ENCODE results near the gene NECAB2. TPM values are rescaled to one million over a fixed set of nuclear protein-coding genes. Genes with fewer than 3 reads are reported as not detected.

Gene NECAB2
- polyA plus RNA-seq, 1 donor (not counting 4 experiments of a cell fraction or from before 2014, with no cell fraction given), result not detected

DNA sequence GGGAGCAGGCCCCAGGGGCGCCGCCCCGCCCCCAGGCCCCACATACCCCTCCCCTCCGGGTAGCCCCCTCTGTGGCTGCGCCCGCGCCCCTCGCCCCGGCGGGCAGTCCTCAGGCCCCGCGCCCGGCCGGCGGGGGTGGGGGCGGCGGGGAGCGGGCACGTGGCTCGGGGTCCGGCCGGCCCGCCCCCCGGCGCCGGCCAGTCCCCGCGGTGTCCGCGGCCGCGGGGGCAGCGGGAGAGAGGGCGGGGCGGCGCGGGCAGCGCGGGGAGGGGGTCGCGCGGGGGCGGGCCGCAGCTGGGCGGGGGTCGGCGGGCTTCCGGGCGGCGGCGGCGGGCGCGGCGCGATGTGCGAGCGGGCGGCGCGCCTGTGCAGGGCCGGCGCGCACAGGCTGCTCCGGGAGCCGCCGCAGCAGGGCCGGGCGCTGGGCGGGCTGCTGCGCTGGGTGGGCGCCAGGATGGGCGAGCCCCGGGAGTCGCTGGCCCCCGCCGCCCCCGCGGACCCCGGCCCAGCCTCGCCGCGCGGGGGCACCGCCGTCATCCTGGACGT lies 335 bp downstream of the NECAB2 start:
- H2AFZ ChIP-seq (ENCODE audit: control insufficient read depth, low read length), result no peak overlapping the region
- H3K9me1 ChIP-seq (ENCODE audit: control insufficient read depth, extremely low read depth, insufficient read depth, low read length), result no peaks in the 10 kb centered on the region
- no peak overlapping the region for H3K4me2 ChIP-seq (ENCODE audit: control insufficient read depth, extremely low read depth, insufficient read depth, low read depth, low read length)
- H3K9ac ChIP-seq (ENCODE audit: control insufficient read depth, extremely low read depth, insufficient read depth, low read length), result no peak overlapping the region
- TF ChIP-seq, protein P1, sequence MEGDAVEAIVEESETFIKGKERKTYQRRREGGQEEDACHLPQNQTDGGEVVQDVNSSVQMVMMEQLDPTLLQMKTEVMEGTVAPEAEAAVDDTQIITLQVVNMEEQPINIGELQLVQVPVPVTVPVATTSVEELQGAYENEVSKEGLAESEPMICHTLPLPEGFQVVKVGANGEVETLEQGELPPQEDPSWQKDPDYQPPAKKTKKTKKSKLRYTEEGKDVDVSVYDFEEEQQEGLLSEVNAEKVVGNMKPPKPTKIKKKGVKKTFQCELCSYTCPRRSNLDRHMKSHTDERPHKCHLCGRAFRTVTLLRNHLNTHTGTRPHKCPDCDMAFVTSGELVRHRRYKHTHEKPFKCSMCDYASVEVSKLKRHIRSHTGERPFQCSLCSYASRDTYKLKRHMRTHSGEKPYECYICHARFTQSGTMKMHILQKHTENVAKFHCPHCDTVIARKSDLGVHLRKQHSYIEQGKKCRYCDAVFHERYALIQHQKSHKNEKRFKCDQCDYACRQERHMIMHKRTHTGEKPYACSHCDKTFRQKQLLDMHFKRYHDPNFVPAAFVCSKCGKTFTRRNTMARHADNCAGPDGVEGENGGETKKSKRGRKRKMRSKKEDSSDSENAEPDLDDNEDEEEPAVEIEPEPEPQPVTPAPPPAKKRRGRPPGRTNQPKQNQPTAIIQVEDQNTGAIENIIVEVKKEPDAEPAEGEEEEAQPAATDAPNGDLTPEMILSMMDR (optimal IDR thresholded peaks at IDR 0.05 in 1 of 3, IDR thresholded peaks at IDR 0.05 in 1 of 3, conservative IDR thresholded peaks at IDR 0.05 in 1 of 3; ENCODE audit: extremely low read depth in 1 of 3, insufficient read depth in 2 of 3, low read length in 3 of 3), result no peak
- TF ChIP-seq EZH2 (IDR thresholded peaks at IDR 0.05; ENCODE audit: low read length), result no peak
- H3K27me3 ChIP-seq (ENCODE audit: control insufficient read depth, extremely low read depth, insufficient read depth, low read length), result peaks cover 17% of the 10 kb centered on the region
- dilution Hi-C loops (cut with MboI; ENCODE audit: extremely low pct_ligation_motif_present, low sequenced_read_pairs), result no loop called here
- H3K36me3 ChIP-seq (ENCODE audit: control insufficient read depth in 2 of 2, extremely low read depth in 1 of 2, insufficient read depth in 2 of 2, low read length in 2 of 2), result peaks cover 0 to 2% of the 10 kb centered on the region in 2 experiments
- no peaks in the 10 kb centered on the region for H3K4me1 ChIP-seq (ENCODE audit: control insufficient read depth, extremely low read depth, insufficient read depth, low read length)
- no peaks in the 10 kb centered on the region for H3K79me2 ChIP-seq (ENCODE audit: control insufficient read depth, insufficient read depth, low read length)
- H3K9me3 ChIP-seq (ENCODE audit: control insufficient read depth, low read depth, low read length), result no peaks in the 10 kb centered on the region
- no peak overlapping the region for H3K27ac ChIP-seq (ENCODE audit: control insufficient read depth, insufficient read depth, low read length)
- DNase-seq (ENCODE audit: low read depth, low spot score) (no peak), FAIRE-seq (no peak)
- H3K4me3 ChIP-seq (ENCODE audit: control insufficient read depth in 2 of 3, extremely low read depth in 1 of 3, insufficient read depth in 2 of 3, low read depth in 1 of 3, low read length in 3 of 3), result no peak overlapping the region
- H4K20me1 ChIP-seq (ENCODE audit: control insufficient read depth, extremely low read depth, insufficient read depth, low read length), result no peaks in the 10 kb centered on the region

DNA sequence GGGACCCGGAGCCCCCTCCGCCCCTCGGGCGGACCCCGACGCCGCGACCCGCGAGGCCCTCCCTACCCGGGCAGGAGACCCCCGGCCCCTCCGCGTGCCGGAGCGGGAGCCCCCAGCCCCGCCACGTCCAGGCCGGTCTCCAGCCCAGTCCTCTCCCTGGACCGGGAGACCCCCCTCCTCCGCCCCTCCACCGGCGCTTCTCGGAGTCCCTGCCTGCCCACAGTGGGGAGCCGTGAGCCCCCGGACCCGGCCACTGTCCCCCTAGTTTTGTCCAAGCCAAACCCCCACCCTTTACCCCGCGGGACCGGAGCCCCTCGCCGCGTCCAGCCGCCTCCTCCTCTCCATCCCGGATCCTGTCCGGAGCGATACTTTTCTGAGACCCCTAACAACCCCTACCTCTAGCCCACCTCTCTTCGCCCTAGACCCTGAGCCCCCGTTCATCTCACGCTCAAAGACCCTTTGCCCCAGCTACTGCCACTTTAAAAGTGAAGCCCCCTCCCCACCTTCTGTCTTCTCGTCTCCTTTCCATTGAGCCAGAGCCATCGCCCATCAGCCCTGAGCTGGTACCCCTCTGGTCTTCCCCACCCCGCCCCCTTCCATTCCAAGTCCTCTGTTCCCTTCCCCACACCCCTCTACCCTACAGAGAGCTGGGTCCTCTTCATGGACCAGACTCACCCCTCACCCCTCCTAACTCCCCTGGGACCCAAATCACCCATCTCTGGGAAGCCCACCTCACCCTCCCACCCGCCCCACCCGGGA lies 1.0 kb downstream of the NECAB2 start:
- FAIRE-seq, result no peak

More for the DNA sequence above, 1.0 kb downstream of the NECAB2 start:
- Histone ChIP-seq H3K4me3 (ENCODE audit: control insufficient read depth in 2 of 3, extremely low read depth in 1 of 3, insufficient read depth in 2 of 3, low read depth in 1 of 3, low read length in 3 of 3) (no peak overlapping the region), H3K9me1 (ENCODE audit: control insufficient read depth, extremely low read depth, insufficient read depth, low read length) (no peaks in the 10 kb centered on the region), H3K79me2 (ENCODE audit: control insufficient read depth, insufficient read depth, low read length) (no peaks in the 10 kb centered on the region), H3K36me3 (ENCODE audit: control insufficient read depth in 2 of 2, extremely low read depth in 1 of 2, insufficient read depth in 2 of 2, low read length in 2 of 2) (no peaks in the 10 kb centered on the region), H3K4me2 (ENCODE audit: control insufficient read depth, extremely low read depth, insufficient read depth, low read depth, low read length) (no peak overlapping the region), H3K9me3 (ENCODE audit: control insufficient read depth, low read depth, low read length) (no peaks in the 10 kb centered on the region), H3K9ac (ENCODE audit: control insufficient read depth, extremely low read depth, insufficient read depth, low read length) (no peak overlapping the region), H3K4me1 (ENCODE audit: control insufficient read depth, extremely low read depth, insufficient read depth, low read length) (no peaks in the 10 kb centered on the region), H2AFZ (ENCODE audit: control insufficient read depth, low read length) (no peak overlapping the region), H3K27ac (ENCODE audit: control insufficient read depth, insufficient read depth, low read length) (no peak overlapping the region), H4K20me1 (ENCODE audit: control insufficient read depth, extremely low read depth, insufficient read depth, low read length) (no peaks in the 10 kb centered on the region), H3K27me3 (ENCODE audit: control insufficient read depth, extremely low read depth, insufficient read depth, low read length) (peaks cover 17% of the 10 kb centered on the region)
- no peak for DNase-seq (ENCODE audit: low read depth, low spot score)
- dilution Hi-C loops (cut with MboI; ENCODE audit: extremely low pct_ligation_motif_present, low sequenced_read_pairs), result no loop called here
- TF ChIP-seq EZH2 (IDR thresholded peaks at IDR 0.05; ENCODE audit: low read length), result peak; percentile 83
- TF ChIP-seq, protein P1 (optimal IDR thresholded peaks at IDR 0.05 in 1 of 3, IDR thresholded peaks at IDR 0.05 in 1 of 3, conservative IDR thresholded peaks at IDR 0.05 in 1 of 3; ENCODE audit: extremely low read depth in 1 of 3, insufficient read depth in 2 of 3, low read length in 3 of 3), result no peak

Measured in keratinocyte (primary cell).